ENCODE data around the gene PHYKPL.
A peak's percentile ranks its signal among the peaks of the same experiment; 100 is the strongest.
"Not testable (repeated sequence)": the region's sequence is repeated elsewhere in the genome, so short reads cannot be mapped to it uniquely, and the experiment has no call there.

PHYKPL gene

DNA sequence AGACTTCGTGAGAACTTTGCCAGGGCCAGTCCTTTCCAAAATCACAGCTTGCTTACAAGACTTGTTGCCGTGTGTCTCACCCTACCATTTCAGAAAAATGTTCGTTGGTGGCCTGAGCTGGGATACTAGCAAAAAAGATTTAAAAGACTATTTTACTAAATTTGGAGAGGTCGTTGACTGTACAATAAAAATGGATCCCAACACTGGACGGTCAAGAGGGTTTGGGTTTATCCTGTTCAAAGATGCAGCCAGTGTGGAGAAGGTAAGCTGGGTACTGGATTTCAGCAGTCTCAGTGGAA lies 26.9 kb downstream of the PHYKPL start:
- DNase-seq = no peak

DNA sequence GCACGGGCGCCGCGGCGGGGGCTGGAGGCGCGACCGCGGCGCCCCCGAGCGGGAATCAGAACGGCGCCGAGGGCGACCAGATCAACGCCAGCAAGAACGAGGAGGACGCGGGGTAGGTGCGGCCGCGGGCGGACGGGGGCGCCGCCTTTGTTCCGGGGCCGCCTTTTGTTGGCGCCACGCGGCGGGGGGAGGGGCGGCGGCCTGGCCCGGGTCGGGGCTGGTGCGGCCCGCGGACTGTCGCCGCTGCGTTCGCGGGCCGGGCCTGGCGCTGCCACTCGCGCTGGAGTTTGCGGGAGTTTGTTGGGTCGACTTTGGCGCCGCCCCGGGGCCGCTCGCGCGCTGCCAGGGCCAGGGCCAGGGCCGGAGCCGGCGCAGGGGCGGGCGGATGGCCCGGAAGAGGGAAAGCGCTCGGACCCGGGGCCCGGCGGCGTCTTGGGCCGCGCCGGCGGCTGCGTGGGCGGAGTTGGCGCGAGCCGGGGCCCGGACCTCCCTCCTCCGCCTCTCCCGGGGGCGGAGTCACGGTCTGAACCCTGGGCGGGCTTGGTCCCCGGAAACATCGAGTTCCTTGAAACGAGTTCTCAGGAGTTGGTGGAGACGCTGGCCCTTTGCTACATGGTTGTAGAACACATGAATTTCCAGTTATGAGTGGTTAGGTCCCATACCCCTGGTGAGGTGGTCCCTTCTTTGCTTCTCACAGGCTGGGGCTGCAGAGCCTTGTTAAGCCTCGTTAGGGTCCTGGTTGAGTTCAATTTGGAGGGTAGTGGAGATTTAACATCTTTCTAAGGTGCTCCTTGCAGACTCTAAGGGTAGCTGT lies 27.5 kb downstream of the PHYKPL start:
- peak; percentile 72 to 77 for DNase-seq

DNA sequence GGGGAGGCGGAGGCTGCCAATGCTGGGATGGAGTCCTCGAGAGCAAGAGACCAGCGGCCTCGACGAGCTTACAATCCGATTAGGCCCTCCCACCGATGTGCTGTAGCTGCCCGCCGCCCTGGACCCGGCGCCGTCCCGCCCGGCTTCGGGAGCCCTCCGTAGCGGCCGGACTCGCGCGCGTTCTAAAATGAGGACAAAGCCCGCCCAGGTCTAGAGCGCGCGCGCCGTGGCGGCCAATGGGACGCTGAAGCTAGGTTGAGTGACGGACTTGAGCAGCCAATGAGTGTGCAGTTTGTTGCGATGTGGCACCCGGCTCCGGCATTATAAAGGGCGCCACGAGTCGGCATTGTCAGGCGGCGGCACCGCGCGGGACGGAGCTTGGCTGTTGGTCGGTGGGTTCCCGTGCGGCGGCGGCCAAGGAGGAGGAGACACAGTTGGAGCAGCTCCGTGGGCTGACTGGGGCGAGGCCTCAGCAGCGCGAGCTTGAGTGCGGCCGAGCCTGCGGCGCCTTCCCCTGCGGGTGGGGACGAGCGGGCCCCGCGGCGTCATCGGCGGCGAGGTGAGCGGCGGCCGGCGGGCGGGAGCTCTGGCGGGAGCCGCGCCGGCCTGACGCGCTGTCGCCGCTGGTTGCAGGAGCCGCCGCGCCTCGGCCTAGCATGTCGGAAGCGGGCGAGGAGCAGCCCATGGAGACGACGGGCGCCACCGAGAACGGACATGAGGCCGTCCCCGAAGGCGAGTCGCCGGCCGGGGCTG lies 28.2 kb downstream of the PHYKPL start, which contains the start of gene HNRNPAB:
Gene HNRNPAB (plus strand): TSS at position 352 of the 753 bp plus-strand sequence. CDS start 305 bp downstream, at position 657.
- peak; percentile 94 for DNase-seq

DNA sequence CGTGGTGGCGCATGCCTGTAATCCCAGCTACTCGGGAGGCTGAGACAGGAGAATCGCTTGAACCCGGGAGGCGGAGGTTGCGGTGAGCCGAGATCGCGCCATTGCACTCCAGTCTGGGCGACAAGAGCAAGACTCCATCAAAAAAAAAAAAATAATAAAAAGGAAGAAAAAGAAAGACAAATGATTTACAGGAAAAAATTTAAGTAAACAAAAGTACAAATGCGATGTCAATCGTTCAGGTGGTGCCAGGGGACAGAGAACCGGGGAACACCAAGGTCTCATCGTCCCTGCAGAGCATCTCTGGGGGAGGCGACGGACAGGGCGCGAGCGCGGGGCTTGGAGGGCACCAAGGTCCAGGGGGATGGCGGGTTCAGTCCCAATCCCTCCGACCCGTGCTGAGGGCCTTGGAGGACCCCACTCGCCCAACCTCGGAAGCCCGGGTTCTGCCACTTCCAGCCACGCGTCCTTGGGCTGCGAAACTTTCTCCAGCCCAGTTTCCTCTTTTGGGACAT lies 28.9 kb downstream of the PHYKPL start:
- DNase-seq = peak; percentile 15 to 31

DNA sequence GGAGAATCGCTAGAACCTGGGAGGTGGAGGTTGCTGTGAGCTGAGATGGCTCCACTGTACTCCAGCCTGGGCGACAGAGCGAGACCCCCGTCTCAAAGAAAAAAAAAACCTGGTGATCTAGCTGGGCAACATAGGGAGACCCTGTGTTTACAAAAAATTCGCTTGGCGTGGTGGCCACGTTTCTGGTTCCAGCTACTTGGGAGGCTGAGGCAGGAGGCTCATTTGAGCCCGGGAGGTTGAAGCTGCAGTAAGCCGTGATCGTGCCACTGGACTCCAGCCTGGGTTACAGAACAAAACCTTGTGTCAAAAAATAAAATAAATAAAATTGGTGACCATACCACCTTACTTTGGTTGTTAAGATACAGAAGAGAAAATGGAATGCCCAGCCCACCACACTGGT lies 30.1 kb downstream of the PHYKPL start:
- DNase-seq = no peak

DNA sequence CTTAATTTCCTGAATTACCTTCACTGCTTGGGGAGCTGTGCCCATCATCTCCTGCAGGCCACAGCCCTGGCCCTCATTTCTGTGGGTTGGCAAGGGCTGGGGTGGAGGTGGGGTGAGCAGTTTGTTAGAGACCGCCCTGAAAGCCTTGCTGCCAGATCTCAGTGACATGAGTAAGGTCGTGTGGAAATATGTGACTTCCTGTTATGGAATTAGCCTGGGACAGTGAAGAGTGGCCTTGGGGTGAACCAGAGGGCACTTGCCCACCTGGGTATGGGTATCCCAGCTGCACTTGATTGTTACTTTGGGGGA lies 30.7 kb downstream of the PHYKPL start:
- no peak for DNase-seq

DNA sequence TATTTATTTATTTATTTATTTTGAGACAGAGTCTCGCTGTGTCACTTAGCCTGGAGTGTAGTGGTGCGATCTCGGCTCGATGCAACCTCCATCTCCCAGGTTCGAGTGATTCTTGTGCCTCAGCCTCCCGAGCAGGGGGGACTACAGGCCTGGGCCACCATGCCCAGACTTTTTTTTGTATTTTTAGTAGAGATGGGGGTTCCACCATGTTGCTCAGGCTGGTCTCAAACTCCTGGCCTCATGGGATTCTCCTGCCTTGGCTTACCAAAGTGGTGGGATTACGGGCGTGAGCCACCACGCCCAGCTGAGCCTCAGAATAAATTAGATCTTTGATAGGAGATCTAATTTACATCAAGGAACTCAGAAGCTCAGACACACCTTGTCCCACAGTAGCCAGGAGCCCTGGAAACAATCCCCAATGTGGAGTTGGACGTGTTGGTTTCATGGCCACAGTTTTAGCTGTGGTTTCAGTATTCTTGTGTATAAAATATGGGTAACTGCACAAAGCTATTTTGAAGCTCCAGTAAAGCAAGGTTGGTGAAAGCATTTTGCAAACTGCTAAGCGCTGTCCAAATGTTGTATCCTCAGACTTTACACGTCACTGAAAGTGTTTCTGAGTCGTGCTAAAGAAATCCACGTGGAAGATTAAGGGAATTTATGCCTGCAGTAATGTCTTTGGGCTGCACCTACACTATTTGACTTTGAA lies 31.2 kb downstream of the PHYKPL start:
- DNase-seq = no peak

DNA sequence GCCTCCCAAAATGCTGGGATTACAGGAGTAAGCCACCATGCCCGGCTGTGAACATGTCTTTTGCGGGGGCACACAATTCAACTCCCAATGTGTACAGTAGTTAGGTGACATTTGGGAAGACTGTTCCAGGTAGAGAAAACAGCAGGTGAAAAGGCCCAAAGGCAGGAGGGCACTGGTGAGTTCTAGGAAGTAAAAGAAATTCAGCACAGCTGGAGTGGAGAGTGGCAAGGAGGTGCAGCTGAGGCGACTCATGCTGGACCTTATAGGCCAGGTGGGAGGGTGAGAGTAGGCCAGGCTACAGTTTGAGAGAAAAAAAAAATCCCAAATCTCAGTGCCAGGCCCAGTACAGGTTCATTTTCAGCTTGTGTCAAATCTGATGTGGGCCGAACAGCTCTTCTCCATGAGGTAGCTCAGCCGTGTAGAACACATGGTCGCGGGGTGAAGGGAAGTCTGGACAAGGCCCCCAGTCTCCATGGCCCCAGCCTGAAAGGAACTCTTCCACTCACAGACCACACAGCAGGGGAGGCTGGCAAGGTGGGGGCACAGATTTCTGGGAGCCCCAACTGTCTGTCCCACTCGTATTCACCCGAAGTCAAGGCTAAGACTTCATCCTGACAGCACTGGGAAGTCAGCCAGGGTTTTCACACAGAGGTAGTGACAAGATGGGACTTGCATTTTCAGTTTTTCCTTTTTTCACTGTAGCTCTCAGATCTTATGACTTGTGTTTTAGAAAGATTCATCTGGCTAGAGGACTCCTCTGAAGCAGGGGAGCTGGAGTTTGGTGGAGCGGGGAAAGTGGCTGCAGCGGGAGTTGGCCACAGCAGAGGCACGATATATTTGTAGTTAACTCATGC lies 32.8 kb downstream of the PHYKPL start:
- no peak for DNase-seq

DNA sequence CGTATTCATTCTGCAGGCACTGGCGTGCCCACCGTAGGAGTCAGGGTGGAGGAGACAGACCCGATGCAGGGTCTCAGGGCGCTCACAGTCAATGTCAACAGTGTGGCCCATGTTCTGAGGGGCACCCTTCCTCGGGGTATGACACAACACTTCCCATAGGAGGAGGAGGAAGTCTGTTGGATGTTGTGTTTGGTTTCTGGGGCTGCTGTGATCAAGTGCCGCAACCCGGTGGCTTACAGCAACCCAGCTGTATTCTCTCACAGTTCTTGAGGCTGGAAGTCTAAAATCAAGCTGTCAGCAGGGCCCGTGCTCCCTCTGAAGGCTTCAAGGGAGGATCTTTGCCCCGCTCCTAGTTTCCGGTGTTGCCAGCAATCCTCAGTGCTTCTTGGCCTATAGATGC lies 33.9 kb downstream of the PHYKPL start:
- no peak for DNase-seq

DNA sequence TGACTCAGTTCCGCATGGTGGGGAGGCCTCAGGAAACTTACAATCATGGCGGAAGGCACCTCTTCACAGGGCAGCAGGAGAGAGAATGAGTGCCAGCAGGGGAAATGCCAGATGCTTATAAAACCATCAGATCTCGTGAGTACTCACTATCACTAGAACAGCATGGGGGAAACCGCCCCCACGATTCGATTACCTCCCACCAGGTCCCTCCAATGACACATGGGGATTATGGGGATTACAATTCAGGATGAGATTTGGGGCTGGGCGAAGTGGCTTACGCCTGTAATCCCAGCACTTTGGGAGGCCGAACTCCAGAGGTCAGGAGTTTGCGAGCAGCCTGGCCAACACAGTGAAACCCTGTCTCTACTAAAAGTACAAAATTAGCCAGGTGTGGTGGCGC lies 34.5 kb downstream of the PHYKPL start:
- DNase-seq = not testable (repeated sequence)

DNA sequence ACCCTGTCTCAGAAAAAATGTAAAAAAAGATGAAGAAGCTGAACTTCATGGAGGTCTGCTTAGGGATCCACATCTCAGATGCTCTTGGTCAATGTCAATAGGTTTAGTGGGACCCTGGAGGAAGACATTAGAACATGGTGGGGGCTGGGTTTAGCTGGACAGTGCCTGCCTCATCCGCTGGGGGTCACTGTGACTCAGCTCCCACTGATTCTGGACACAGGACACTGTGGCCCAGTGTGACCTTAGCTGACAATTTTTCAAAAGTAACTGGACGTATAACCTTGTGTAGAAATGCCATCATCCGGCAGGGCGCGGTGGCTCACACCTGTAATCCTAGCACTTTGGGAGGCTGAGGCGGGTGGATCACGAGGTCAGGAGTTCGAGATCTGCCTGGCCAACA lies 35.6 kb downstream of the PHYKPL start:
- DNase-seq = no peak

DNA sequence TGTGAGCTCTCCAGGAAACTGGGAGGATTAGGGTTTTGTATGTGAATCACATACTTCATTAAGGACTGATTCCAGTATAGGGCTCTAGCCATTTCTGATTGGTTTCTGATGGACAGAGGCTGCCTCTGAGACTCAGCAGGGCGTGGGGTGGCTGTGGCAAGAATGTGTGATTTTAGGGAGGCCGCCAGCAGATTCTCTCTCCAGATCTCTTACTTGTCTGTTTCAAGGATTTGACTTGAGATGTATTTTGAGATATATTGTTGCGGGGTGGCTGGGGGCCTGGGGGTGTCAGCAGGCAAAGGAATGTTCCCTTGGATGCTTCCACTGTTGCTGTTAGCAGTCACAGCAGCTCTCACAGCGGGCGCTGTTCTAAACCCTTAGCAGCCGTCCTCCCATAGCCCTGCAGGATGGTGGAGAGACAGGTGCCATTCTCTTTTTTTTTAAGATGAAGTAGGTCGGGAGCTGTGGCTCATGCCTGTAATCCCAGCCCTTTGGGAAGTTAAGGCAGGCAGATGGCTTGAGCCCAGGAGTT lies 36.3 kb downstream of the PHYKPL start:
- no peak for DNase-seq

DNA sequence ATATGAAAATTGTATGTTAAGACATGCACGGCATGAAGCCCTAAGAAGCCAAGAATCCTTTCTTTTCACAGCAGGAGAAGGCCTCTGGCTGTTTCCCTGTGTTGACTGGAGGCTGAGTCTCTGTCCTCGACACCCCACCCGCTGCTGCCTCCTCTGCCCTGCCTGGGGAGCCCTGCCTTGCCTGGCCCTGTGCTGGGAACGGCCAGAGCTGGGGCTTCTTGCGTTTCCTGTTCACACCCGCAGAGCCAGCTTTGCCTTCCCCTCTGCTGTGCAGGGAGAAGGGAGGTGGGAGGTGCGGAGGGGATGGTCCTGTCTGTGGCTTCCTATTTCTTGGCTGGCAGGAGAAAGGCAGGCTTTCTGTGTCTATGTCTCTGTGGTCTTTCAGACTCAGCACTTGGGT lies 38.6 kb downstream of the PHYKPL start:
- no peak for DNase-seq

DNA sequence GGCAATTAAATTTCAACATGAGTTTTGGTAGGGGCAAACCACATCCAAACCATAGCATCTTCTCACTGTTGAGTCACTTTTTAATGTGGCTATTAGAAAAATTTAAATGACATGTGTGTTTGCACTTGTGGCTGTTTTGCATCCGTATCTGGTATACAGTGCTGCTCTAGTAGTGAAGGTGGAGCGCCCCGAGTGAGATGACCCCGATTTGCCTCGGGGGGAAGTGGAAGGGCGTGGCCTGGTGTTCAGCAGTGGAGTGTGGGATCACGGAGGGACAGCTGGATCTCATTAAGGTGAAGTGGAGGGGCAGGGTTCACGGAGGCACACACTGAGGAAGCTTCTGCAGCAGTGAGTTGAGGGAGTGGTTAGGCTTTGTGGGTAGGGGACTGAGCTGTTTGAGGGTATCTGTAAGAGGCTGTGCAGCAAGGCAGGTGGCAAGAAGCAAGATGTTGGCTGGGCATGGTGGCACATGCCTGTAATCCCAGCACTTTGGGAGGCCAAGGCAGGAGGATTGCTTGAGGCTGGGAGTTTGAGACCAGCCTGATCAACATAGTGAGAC lies 39.3 kb downstream of the PHYKPL start:
- DNase-seq = no peak

DNA sequence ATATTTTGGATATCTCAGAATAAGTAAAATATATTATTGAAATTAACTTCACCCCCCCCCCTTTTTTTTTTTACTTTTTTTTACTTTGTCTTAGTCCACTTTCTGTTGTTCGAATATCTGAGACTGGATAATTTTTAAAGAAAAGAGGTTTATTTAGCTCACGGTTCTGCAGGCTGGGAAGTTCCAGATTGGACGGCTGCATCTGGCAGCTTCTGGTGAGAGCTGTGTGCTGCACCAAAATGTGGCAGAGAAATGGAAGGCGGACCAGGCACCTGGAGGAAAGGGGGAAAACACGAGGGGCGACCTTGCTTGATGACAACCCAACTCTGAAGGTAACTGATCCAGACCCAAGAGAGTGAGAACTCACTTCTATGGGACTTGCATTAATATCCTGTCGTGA lies 39.8 kb downstream of the PHYKPL start:
- DNase-seq = no peak

DNA sequence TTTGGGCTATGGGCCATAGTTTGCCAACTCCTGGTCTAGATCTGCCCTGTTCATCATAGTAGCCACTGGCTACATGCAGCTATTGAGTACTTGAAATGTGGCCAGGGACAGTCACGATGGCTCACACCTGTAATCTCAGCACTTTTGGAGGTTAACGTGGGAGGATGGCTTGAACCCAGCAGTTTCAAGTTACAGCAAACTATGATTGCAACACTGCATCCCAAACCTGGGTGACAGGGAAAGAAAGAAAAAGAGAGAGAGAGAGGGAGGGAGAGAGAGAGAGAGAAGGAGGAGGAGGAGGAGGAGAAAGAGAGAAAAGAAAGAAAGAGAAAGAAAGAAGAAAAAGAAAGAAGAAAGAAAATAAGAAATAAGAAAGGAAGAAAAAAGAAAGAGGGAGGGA lies 40.4 kb downstream of the PHYKPL start:
- no peak for DNase-seq

DNA sequence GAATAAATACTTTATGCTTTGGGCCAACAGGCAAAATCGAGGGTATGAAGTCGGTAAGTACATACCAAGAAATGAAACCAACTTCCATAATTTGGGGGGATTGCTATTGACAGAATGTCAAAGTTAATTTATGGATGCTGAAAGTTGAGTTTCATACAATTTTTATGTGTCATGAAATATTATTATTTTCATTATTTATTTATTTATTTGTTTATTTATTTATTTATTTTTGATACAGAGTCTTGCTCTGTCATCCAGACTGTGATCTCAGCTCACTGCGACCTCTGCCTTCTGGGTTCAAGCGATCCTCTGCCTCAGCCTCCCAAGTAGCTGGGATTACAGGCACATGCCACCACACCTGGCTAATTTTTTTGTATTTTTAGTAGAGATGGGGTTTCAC lies 40.9 kb downstream of the PHYKPL start:
- no peak for DNase-seq

DNA sequence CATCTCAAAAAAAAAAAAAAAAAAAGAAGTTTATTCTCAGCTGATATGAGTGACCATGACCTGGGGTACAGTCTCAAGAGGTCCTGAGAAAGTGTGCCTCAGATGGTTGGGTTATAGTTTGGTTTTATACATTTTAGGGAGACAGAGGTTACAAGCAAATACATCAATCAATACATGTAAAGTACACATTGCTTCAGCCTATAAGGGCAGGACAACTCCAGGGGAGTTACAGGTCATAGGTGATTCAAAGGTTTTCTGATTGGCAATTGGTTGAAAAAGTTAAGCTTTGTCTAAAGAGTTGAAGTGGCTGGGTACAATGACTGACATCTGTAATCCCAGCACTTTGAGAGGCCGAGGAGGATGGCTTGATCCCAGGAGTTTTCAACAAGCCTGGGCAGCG lies 43.2 kb downstream of the PHYKPL start:
- no peak for DNase-seq

DNA sequence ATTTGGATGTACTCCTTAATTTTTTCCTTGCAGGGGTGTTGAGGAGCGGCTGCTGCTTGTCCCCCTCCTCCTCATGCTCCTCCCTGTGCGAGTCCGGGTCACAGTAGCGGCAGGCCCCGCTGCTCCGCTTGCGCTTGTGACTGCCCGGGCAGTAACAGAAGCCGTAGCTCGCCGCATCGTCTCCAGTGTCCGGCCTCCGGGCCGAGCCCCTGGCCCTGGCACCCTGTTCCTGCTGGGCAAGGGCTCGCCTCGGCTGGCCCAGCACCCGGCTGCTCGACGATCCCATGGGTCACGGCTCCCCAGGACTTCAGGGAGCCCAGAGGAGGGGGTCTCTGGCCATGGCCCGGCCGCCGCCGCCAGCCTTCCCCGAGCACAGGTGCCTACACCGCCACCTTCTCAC lies 45.6 kb downstream of the PHYKPL start, which contains the start of gene GMCL2:
Gene GMCL2 (minus strand): TSS at position 358 of the 400 bp plus-strand sequence. CDS start 72 bp downstream, at position 286.
- DNase-seq = no peak

DNA sequence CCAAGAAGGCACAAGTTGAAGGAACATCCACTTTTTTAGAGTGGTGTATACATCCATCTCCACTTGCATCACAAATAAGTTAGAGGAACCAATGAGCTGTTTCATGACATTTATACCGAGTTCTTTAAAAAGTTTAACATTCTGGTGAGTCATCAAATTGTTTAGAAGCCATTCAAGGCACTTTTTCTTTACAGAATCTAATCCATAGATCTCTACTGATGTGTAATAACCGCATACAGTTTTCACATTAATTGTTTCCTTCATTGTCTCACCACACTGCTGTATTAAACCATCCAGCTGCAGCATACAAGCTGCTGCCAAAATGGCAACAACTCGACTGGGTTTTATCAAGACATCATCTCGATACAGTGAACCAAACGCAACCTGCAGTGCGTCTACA lies 46.2 kb downstream of the PHYKPL start:
- DNase-seq = no peak

DNA sequence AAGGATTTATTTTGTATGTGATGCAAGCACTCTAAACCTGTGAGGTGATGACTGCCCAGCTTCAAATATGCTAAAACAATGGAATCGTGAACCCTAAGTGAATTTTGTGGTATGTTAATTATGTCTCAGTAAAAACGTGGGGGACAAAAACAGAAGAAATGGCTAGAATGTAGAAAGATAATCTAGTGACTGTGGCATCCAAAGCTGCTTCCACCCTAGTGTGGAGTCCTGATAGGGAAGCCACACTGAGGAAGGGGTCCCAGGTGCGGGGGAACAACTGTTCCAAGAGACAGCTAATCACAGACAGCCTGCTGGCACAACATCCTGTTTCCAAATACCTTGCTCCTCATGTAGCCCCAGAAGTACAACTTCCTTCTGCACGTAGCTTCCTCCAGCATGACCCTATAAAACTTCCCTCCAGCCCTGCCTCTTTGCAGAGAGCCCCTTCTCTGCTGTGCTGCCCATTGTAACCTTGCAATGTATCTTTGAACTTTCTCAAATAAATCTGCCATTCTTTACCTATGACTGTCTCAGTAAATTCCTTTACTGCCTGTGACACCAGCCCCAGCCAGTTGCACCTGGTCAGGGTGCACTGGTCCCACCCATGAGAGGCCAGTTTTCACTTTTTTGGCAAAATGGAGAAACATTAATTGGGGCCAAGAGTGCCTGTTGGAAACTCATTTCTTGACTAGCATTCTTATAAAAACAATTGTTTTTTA lies 50.3 kb downstream of the PHYKPL start:
- DNase-seq = no peak
